Measurements from ENCODE around the gene TCL1A. TPM values are rescaled to one million over a fixed set of nuclear protein-coding genes. Genes with fewer than 3 reads are reported as not detected.

TCL1A gene
- total and polyA plus RNA-seq, 4 donors: 0.14 to 17.2 (median 0.68) TPM

GRCh38 chr14:95703805-95704204 is 10.1 kb downstream of the TCL1A start:
- no peak overlapping the region for H3K9ac ChIP-seq (ENCODE audit: low read depth in 1 of 2, low read length in 2 of 2)
- DNase-seq (ENCODE audit: low spot score): no peak
- H3K4me3 ChIP-seq (ENCODE audit: low read depth in 1 of 3, low read length in 3 of 3): no peak overlapping the region
- no peak overlapping the region for H3K27ac ChIP-seq (ENCODE audit: low read depth in 1 of 2, low read length in 2 of 2)
- no peaks in the 10 kb centered on the region for H3K36me3 ChIP-seq (ENCODE audit: control insufficient read depth in 4 of 4, insufficient read depth in 3 of 4, low read depth in 1 of 4, low read length in 3 of 4)
- H3K27me3 ChIP-seq (ENCODE audit: control insufficient read depth in 4 of 4, insufficient read depth in 4 of 4, low read length in 3 of 4): peaks cover 0 to 8% (median 1%) of the 10 kb centered on the region in 4 donors
- TF ChIP-seq, protein P1, sequence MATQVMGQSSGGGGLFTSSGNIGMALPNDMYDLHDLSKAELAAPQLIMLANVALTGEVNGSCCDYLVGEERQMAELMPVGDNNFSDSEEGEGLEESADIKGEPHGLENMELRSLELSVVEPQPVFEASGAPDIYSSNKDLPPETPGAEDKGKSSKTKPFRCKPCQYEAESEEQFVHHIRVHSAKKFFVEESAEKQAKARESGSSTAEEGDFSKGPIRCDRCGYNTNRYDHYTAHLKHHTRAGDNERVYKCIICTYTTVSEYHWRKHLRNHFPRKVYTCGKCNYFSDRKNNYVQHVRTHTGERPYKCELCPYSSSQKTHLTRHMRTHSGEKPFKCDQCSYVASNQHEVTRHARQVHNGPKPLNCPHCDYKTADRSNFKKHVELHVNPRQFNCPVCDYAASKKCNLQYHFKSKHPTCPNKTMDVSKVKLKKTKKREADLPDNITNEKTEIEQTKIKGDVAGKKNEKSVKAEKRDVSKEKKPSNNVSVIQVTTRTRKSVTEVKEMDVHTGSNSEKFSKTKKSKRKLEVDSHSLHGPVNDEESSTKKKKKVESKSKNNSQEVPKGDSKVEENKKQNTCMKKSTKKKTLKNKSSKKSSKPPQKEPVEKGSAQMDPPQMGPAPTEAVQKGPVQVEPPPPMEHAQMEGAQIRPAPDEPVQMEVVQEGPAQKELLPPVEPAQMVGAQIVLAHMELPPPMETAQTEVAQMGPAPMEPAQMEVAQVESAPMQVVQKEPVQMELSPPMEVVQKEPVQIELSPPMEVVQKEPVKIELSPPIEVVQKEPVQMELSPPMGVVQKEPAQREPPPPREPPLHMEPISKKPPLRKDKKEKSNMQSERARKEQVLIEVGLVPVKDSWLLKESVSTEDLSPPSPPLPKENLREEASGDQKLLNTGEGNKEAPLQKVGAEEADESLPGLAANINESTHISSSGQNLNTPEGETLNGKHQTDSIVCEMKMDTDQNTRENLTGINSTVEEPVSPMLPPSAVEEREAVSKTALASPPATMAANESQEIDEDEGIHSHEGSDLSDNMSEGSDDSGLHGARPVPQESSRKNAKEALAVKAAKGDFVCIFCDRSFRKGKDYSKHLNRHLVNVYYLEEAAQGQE (IDR thresholded peaks at IDR 0.05): no peak
- no peak for TF ChIP-seq EGR1 (IDR thresholded peaks at IDR 0.05; ENCODE audit: low read depth in 2 of 2)
- TF ChIP-seq, protein P2, sequence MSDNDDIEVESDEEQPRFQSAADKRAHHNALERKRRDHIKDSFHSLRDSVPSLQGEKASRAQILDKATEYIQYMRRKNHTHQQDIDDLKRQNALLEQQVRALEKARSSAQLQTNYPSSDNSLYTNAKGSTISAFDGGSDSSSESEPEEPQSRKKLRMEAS (IDR thresholded peaks at IDR 0.05): no peak
- TF ChIP-seq, protein P3, sequence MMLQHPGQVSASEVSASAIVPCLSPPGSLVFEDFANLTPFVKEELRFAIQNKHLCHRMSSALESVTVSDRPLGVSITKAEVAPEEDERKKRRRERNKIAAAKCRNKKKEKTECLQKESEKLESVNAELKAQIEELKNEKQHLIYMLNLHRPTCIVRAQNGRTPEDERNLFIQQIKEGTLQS (IDR thresholded peaks at IDR 0.05): no peak
- TF ChIP-seq RAD21 (IDR thresholded peaks at IDR 0.05): no peak
- 63% methylated on average over 3 of the region's 3 CpGs for WGBS
- no peaks in the 10 kb centered on the region for H3K4me1 ChIP-seq (ENCODE audit: control insufficient read depth in 4 of 4, insufficient read depth in 4 of 4, low read length in 3 of 4)
- no peaks in the 10 kb centered on the region for H3K9me3 ChIP-seq (ENCODE audit: control insufficient read depth in 4 of 4, low read length in 3 of 4)

- no peaks in the 10 kb centered on the region for H3K9me3 ChIP-seq (ENCODE audit: control insufficient read depth in 4 of 4, low read length in 3 of 4)
- TF ChIP-seq GABPA (IDR thresholded peaks at IDR 0.05 in 1 of 2, conservative IDR thresholded peaks at IDR 0.05 in 1 of 2) (no peak), EGR1 (IDR thresholded peaks at IDR 0.05; ENCODE audit: low read depth in 2 of 2) (no peak), FOXA2 (IDR thresholded peaks at IDR 0.05) (no peak), FOXA1 (IDR thresholded peaks at IDR 0.05) (no peak), RXRA (IDR thresholded peaks at IDR 0.05) (no peak), HNF4G (IDR thresholded peaks at IDR 0.05) (no peak), HNF4A (conservative IDR thresholded peaks at IDR 0.05) (no peak)
- TF ChIP-seq, protein P4, sequence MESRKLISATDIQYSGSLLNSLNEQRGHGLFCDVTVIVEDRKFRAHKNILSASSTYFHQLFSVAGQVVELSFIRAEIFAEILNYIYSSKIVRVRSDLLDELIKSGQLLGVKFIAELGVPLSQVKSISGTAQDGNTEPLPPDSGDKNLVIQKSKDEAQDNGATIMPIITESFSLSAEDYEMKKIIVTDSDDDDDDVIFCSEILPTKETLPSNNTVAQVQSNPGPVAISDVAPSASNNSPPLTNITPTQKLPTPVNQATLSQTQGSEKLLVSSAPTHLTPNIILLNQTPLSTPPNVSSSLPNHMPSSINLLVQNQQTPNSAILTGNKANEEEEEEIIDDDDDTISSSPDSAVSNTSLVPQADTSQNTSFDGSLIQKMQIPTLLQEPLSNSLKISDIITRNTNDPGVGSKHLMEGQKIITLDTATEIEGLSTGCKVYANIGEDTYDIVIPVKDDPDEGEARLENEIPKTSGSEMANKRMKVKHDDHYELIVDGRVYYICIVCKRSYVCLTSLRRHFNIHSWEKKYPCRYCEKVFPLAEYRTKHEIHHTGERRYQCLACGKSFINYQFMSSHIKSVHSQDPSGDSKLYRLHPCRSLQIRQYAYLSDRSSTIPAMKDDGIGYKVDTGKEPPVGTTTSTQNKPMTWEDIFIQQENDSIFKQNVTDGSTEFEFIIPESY (IDR thresholded peaks at IDR 0.05): no peak
- H3K9ac ChIP-seq (ENCODE audit: low read depth in 1 of 2, low read length in 2 of 2): no peak overlapping the region
- no peaks in the 10 kb centered on the region for H3K36me3 ChIP-seq (ENCODE audit: control insufficient read depth in 4 of 4, insufficient read depth in 3 of 4, low read depth in 1 of 4, low read length in 3 of 4)
- no peaks in the 10 kb centered on the region for H3K4me1 ChIP-seq (ENCODE audit: control insufficient read depth in 4 of 4, insufficient read depth in 4 of 4, low read length in 3 of 4)
- no peak overlapping the region for H3K27ac ChIP-seq (ENCODE audit: low read depth in 1 of 2, low read length in 2 of 2)
- WGBS: 65% methylated on average over 3 of the region's 3 CpGs
- no peak for DNase-seq (ENCODE audit: low spot score)
- peaks cover 0 to 8% (median 1%) of the 10 kb centered on the region in 4 donors for H3K27me3 ChIP-seq (ENCODE audit: control insufficient read depth in 4 of 4, insufficient read depth in 4 of 4, low read length in 3 of 4)
- no peak overlapping the region for H3K4me3 ChIP-seq (ENCODE audit: low read depth in 1 of 3, low read length in 3 of 3)
Measured at GRCh38 chr14:95703341-95703740, 10.6 kb downstream of the TCL1A start.

DNA sequence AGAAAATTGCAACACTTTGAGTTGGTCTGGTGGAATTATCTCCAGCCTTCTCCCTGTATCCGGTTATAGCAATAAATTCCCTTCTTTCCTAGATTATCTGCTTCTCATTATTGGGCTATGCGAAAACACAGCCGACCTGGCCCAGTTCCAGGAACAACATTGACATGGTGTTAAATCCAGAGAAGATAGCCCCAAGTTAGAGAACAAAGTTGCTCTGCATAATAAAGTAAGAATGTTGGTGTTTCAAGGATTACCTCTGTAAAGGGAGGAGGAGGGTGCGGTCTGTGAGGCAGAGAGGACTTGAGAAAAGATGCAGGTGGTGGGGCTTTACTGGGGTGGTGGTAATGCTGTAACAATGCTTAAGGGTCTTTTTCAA is 12.1 kb downstream of the TCL1A start:
- peaks cover 0 to 8% (median 0%) of the 10 kb centered on the region in 4 donors for H3K27me3 ChIP-seq (ENCODE audit: control insufficient read depth in 4 of 4, insufficient read depth in 4 of 4, low read length in 3 of 4)
- H3K9ac ChIP-seq (ENCODE audit: low read depth in 1 of 2, low read length in 2 of 2): no peak overlapping the region
- H3K4me1 ChIP-seq (ENCODE audit: control insufficient read depth in 4 of 4, insufficient read depth in 4 of 4, low read length in 3 of 4): no peaks in the 10 kb centered on the region
- TF ChIP-seq, protein P4 (IDR thresholded peaks at IDR 0.05): no peak
- TF ChIP-seq FOXA2 (IDR thresholded peaks at IDR 0.05): no peak
- TF ChIP-seq, protein P5, sequence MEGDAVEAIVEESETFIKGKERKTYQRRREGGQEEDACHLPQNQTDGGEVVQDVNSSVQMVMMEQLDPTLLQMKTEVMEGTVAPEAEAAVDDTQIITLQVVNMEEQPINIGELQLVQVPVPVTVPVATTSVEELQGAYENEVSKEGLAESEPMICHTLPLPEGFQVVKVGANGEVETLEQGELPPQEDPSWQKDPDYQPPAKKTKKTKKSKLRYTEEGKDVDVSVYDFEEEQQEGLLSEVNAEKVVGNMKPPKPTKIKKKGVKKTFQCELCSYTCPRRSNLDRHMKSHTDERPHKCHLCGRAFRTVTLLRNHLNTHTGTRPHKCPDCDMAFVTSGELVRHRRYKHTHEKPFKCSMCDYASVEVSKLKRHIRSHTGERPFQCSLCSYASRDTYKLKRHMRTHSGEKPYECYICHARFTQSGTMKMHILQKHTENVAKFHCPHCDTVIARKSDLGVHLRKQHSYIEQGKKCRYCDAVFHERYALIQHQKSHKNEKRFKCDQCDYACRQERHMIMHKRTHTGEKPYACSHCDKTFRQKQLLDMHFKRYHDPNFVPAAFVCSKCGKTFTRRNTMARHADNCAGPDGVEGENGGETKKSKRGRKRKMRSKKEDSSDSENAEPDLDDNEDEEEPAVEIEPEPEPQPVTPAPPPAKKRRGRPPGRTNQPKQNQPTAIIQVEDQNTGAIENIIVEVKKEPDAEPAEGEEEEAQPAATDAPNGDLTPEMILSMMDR (IDR thresholded peaks at IDR 0.05; ENCODE audit: low read depth, low read length, missing input control): no peak
- TF ChIP-seq, protein P2 (IDR thresholded peaks at IDR 0.05): no peak
- no peak for TF ChIP-seq FOXA1 (IDR thresholded peaks at IDR 0.05)
- TF ChIP-seq RXRA (IDR thresholded peaks at IDR 0.05): no peak
- no peak for TF ChIP-seq HNF4A (conservative IDR thresholded peaks at IDR 0.05)
- TF ChIP-seq RAD21 (IDR thresholded peaks at IDR 0.05): no peak
- TF ChIP-seq HNF4G (IDR thresholded peaks at IDR 0.05): no peak
- no peak overlapping the region for H3K27ac ChIP-seq (ENCODE audit: low read depth in 1 of 2, low read length in 2 of 2)
- H3K36me3 ChIP-seq (ENCODE audit: control insufficient read depth in 4 of 4, insufficient read depth in 3 of 4, low read depth in 1 of 4, low read length in 3 of 4): no peaks in the 10 kb centered on the region
- 47% methylated on average over 4 of the region's 4 CpGs for WGBS
- H3K4me3 ChIP-seq (ENCODE audit: low read depth in 1 of 3, low read length in 3 of 3): no peak overlapping the region
- no peaks in the 10 kb centered on the region for H3K9me3 ChIP-seq (ENCODE audit: control insufficient read depth in 4 of 4, low read length in 3 of 4)
- DNase-seq (ENCODE audit: low spot score): no peak

All from liver (tissue), 9 donors.